ENCODE measurements around the gene GHRHR.

GRCh38 chr7:30986738-30987137, 23.0 kb downstream of the GHRHR start:
- TF ChIP-seq JUND (IDR thresholded peaks at IDR 0.05; ENCODE audit: low read depth, low read length): no peak
- TF ChIP-seq HDAC6 (IDR thresholded peaks at IDR 0.05; ENCODE audit: unreplicated experiment): no peak
- no peak for TF ChIP-seq CTCF (IDR thresholded peaks at IDR 0.05 in 2 of 3, conservative IDR thresholded peaks at IDR 0.05 in 1 of 3; ENCODE audit: control insufficient read depth in 2 of 3, extremely low read depth in 1 of 3, insufficient read depth in 1 of 3, low read depth in 3 of 3, low read length in 3 of 3)
- no peak for TF ChIP-seq ELK1 (IDR thresholded peaks at IDR 0.05; ENCODE audit: low read depth, low read length)
- TF ChIP-seq ESRRA (IDR thresholded peaks at IDR 0.05; ENCODE audit: low read length): no peak
- no peak for TF ChIP-seq MTA3 (IDR thresholded peaks at IDR 0.05; ENCODE audit: borderline replicate concordance, low read length)
- no peak for TF ChIP-seq RFX5 (IDR thresholded peaks at IDR 0.05; ENCODE audit: low read depth, low read length)
- TF ChIP-seq RBBP5 (conservative IDR thresholded peaks at IDR 0.05): no peak
- TF ChIP-seq REST (IDR thresholded peaks at IDR 0.05; ENCODE audit: low read depth, low read length): no peak
- TF ChIP-seq MYC (IDR thresholded peaks at IDR 0.05; ENCODE audit: insufficient read depth, insufficient read length, insufficient replicate concordance, low read length, severe bottlenecking): no peak
- no peak for TF ChIP-seq EZH2 (IDR thresholded peaks at IDR 0.05; ENCODE audit: borderline replicate concordance, control insufficient read depth, low read depth, low read length)
- TF ChIP-seq EP300 (IDR thresholded peaks at IDR 0.05; ENCODE audit: borderline replicate concordance in 1 of 2, control insufficient read depth in 1 of 2, low read depth in 2 of 2, low read length in 2 of 2): no peak
- TF ChIP-seq ATF3 (IDR thresholded peaks at IDR 0.05; ENCODE audit: borderline replicate concordance, extremely low read depth, low read depth, low read length): no peak

All from GM12878 (cell line).